Neural cell (in vitro differentiated cells): Measurements from ENCODE around the gene SLC9A6. TPM values are rescaled to one million over a fixed set of nuclear protein-coding genes. Genes with fewer than 3 reads are reported as not detected.

Experiments
- H2AFZ ChIP-seq: fragments of 200-600, 300-800 bp; sonication (generic), shearing (Covaris generic); 2 replicates; pipeline ENCODE4 v1.6.0; 2014; ENCODE audit warnings: low read depth, mild to moderate bottlenecking, antibody characterized with exemption, low read length, moderate library complexity
- H3F3A ChIP-seq: fragments of 200-600 bp; shearing (Covaris generic); 2 replicates; pipeline ENCODE4 v1.6.1; 2016; ENCODE audit warnings: mild to moderate bottlenecking, moderate library complexity, mixed read lengths, antibody characterized with exemption, low read length; ENCODE audit not compliant: insufficient read depth, poor library complexity, severe bottlenecking
- H3K27ac ChIP-seq: fragments of 200-600, 300-800 bp; sonication (generic), shearing (Covaris generic); 2 replicates; pipeline ENCODE4 v1.5.1; 2014; ENCODE audit warnings: mild to moderate bottlenecking, low read length, moderate library complexity
- H3K27me3 ChIP-seq: fragments of 300-800, 200-600 bp; sonication (generic), shearing (Covaris generic); 2 replicates; pipeline ENCODE4 v1.6.0; 2014; ENCODE audit warnings: mild to moderate bottlenecking, low read depth, low read length, moderate library complexity; ENCODE audit not compliant: insufficient read depth
- H3K36me3 ChIP-seq: fragments of 300-800, 200-600 bp; sonication (generic), shearing (Covaris generic); 2 replicates; pipeline ENCODE4 v1.5.1; 2014; ENCODE audit warnings: mild to moderate bottlenecking, antibody characterized with exemption, low read length, moderate library complexity; ENCODE audit not compliant: insufficient read depth
- H3K4me2 ChIP-seq: fragments of 300-800, 200-600 bp; sonication (generic), shearing (Covaris generic); 2 replicates; pipeline ENCODE4 v1.6.0; 2014; ENCODE audit warnings: mild to moderate bottlenecking, low read length
- H3K4me3 ChIP-seq: fragments of 300-800, 200-600 bp; sonication (generic), shearing (Covaris generic); 2 replicates; pipeline ENCODE4 v1.5.1; 2014; ENCODE audit warnings: mild to moderate bottlenecking, low read length, moderate library complexity
- H3K79me2 ChIP-seq: fragments of 200-600 bp; shearing (Covaris generic); replicated peaks from 2 replicates; pipeline ENCODE4 v1.6.0; 2014; ENCODE audit warnings: mild to moderate bottlenecking, low read length, moderate library complexity; ENCODE audit not compliant: insufficient read depth
- H3K9ac ChIP-seq: fragments of 300-800, 200-600 bp; sonication (generic), shearing (Covaris generic); 2 replicates; pipeline ENCODE4 v1.6.1; 2016; ENCODE audit warnings: mild to moderate bottlenecking, low read length, mixed read lengths
- H3K9me2 ChIP-seq: fragments of 200-600 bp; shearing (Covaris generic); 2 replicates; pipeline ENCODE4 v1.6.1; 2016; ENCODE audit warnings: mild to moderate bottlenecking, low read length, mixed read lengths; ENCODE audit not compliant: insufficient read depth
- H3K9me3 ChIP-seq: fragments of 200-600, 300-800 bp; sonication (generic), shearing (Covaris generic); 2 replicates; pipeline ENCODE4 v1.6.1; 2016; ENCODE audit warnings: mild to moderate bottlenecking, mixed run types, low read length, moderate library complexity, mixed read lengths
- H4K20me1 ChIP-seq: fragments of 200-600 bp; shearing (Covaris generic); 2 replicates; pipeline ENCODE4 v1.6.1; 2016; ENCODE audit warnings: mild to moderate bottlenecking, mixed run types; ENCODE audit not compliant: insufficient read depth
- CTCF ChIP-seq: fragments of 450-650 bp; IDR thresholded peaks from 2 replicates; pipeline ENCODE4 v1.5.1; 2014; ENCODE audit warnings: antibody characterized with exemption, mild to moderate bottlenecking, moderate library complexity; ENCODE audit not compliant: poor library complexity, severe bottlenecking
- EP300 ChIP-seq: fragments of 450-650 bp; conservative IDR thresholded peaks from 2 replicates; pipeline ENCODE4 v1.6.1; 2014; ENCODE audit warnings: antibody characterized with exemption, mild to moderate bottlenecking, moderate library complexity; ENCODE audit not compliant: poor library complexity, severe bottlenecking
- EZH2 ChIP-seq: fragments of 200-600, 300-800 bp; shearing (Covaris generic), sonication (generic); IDR thresholded peaks from 2 replicates; pipeline ENCODE4 v1.6.1; 2014; ENCODE audit warnings: antibody characterized with exemption, low read length, borderline replicate concordance, mild to moderate bottlenecking; ENCODE audit not compliant: insufficient read depth, poor library complexity, severe bottlenecking
- MXI1 ChIP-seq: fragments of 450-650 bp; conservative IDR thresholded peaks from 2 replicates; pipeline ENCODE4 v1.6.1; 2014; ENCODE audit warnings: antibody characterized with exemption, mild to moderate bottlenecking; ENCODE audit not compliant: poor library complexity, severe bottlenecking
- POLR2AphosphoS5 ChIP-seq: IDR thresholded peaks from 2 replicates; pipeline ENCODE4 v1.6.1; 2012
- RAD21 ChIP-seq: fragments of 450-650 bp; conservative IDR thresholded peaks from 2 replicates; pipeline ENCODE4 v1.6.1; 2014; ENCODE audit warnings: antibody characterized with exemption, mild to moderate bottlenecking, moderate library complexity
- REST ChIP-seq: IDR thresholded peaks from 2 replicates; pipeline ENCODE4 v1.6.1; 2012; ENCODE audit warnings: borderline replicate concordance
- SMC3 ChIP-seq: fragments of 450-650 bp; conservative IDR thresholded peaks from 2 replicates; pipeline ENCODE4 v1.6.1; 2014; ENCODE audit warnings: antibody characterized with exemption, mild to moderate bottlenecking, moderate library complexity; ENCODE audit not compliant: poor library complexity
- TAF1 ChIP-seq: IDR thresholded peaks from 2 replicates; pipeline ENCODE4 v1.6.1; 2012; ENCODE audit warnings: low read depth
- polyA plus RNA-seq: library from polyadenylated mRNA; depleted of rRNA; stranded (reverse); fragments of >200 nt; gene quantifications from 2 replicates; pipeline ENCODE4 v1.2.3, GENCODE V29; 2014

The SLC9A6 gene
- polyA plus RNA-seq, 1 donor from 2014 or later = 103 TPM

GRCh38 chrX:136063340-136064079, 78.3 kb downstream of the SLC9A6 start:
- no peaks in the 10 kb centered on the region for H3K27me3 ChIP-seq
- no peaks in the 10 kb centered on the region for H3K79me2 ChIP-seq
- no peak overlapping the region for H3K4me2 ChIP-seq
- no peaks in the 10 kb centered on the region for H3F3A ChIP-seq
- TF ChIP-seq TAF1 (no peak), MXI1 (no peak), REST (no peak), RAD21 (no peak), SMC3 (no peak), EP300 (no peak), CTCF (no peak), POLR2AphosphoS5 (no peak), EZH2 (no peak)
- no peak overlapping the region for H3K9ac ChIP-seq
- no peaks in the 10 kb centered on the region for H3K9me2 ChIP-seq
- H3K9me3 ChIP-seq = no peaks in the 10 kb centered on the region
- H3K4me3 ChIP-seq = no peak overlapping the region
- H4K20me1 ChIP-seq = no peaks in the 10 kb centered on the region
- no peak overlapping the region for H3K27ac ChIP-seq
- no peaks in the 10 kb centered on the region for H3K36me3 ChIP-seq
- no peak overlapping the region for H2AFZ ChIP-seq

- Histone ChIP-seq H3K4me2 (no peak overlapping the region), H3K36me3 (no peaks in the 10 kb centered on the region), H3K27me3 (no peaks in the 10 kb centered on the region), H3K9me2 (no peaks in the 10 kb centered on the region), H3K9me3 (no peaks in the 10 kb centered on the region), H3K9ac (no peak overlapping the region), H4K20me1 (no peaks in the 10 kb centered on the region), H3K79me2 (no peaks in the 10 kb centered on the region), H3K4me3 (no peak overlapping the region), H3F3A (no peaks in the 10 kb centered on the region), H2AFZ (no peak overlapping the region), H3K27ac (no peak overlapping the region)
- TF ChIP-seq MXI1 = no peak
- no peak for TF ChIP-seq EZH2
- no peak for TF ChIP-seq CTCF
- no peak for TF ChIP-seq TAF1
- TF ChIP-seq RAD21 = no peak
- no peak for TF ChIP-seq REST
- no peak for TF ChIP-seq EP300
- TF ChIP-seq SMC3 = no peak
- no peak for TF ChIP-seq POLR2AphosphoS5
Measured at GRCh38 chrX:136064661-136065043, 79.4 kb downstream of the SLC9A6 start.
